ENCODE measurements around the gene SPEG. TPM values are rescaled to one million over a fixed set of nuclear protein-coding genes. Genes with fewer than 3 reads are reported as not detected.
"Not testable (repeated sequence)": the region's sequence is repeated elsewhere in the genome, so short reads cannot be mapped to it uniquely, and the experiment has no call there.

Gene SPEG
- total RNA-seq, 2 experiments from 2014 or later, result 0.46 TPM; not detected in 1

- Histone ChIP-seq H3K4me3 (ENCODE audit: low read depth, low read length, poor library complexity, severe bottlenecking) (peak overlapping the region; percentile 59), H3K79me2 (ENCODE audit: insufficient read depth, low read depth, low read length) (no peaks in the 10 kb centered on the region; the same call in 1 of the 2 replicates), H3K9me3 (ENCODE audit: low read length) (no peaks in the 10 kb centered on the region), H3K27ac (ENCODE audit: low read depth, low read length, poor library complexity, severe bottlenecking) (no peak overlapping the region), H3K36me3 (ENCODE audit: insufficient read depth, low read length) (peaks cover 21% of the 10 kb centered on the region), H3K9me2 (ENCODE audit: insufficient read depth, low read length) (no peaks in the 10 kb centered on the region), H2AFZ (ENCODE audit: low read length) (peak overlapping the region; percentile 92), H3K4me1 (ENCODE audit: insufficient read depth, low read length, poor library complexity, severe bottlenecking) (peaks cover 15% of the 10 kb centered on the region), H3K4me2 (ENCODE audit: low read length) (peak overlapping the region; percentile 63), H4K20me1 (ENCODE audit: insufficient read depth, low read length) (no peaks in the 10 kb centered on the region)
- POLR2A ChIA-PET, result interaction anchor here (0.6 to 1.5 kb wide), 7 partner anchors 9 to 297 kb away, joined by 3 to 7 read pairs (median 4); partner anchors contain the start of gene ATG9A
- TF ChIP-seq EZH2phosphoT487 (IDR thresholded peaks at IDR 0.05; ENCODE audit: borderline replicate concordance, low read depth, low read length) (no peak), CTCF (conservative IDR thresholded peaks at IDR 0.05; ENCODE audit: low read length) (no peak)
- no peak for DNase-seq (ENCODE audit: low spot score)
- BruUV-seq (replicated peaks), result no TSS peak
- intact Hi-C loops (cut with micrococcal nuclease; ENCODE audit: unreplicated experiment), result loop anchor here (1.0 to 5.0 kb wide), 6 partner anchors 110 to 229 kb away; partner anchors contain the start of genes ANKZF1, ATG9A, CHPF and CNPPD1
- CTCF ChIA-PET (ENCODE audit: unreplicated experiment), result interaction anchor here (1.0 to 1.3 kb wide), 2 partner anchors 9 to 14 kb away, joined by 6 to 7 read pairs; no protein-coding TSS in a partner anchor
Observed at GRCh38 chr2:219388907-219389156, 45.8 kb upstream of the SPEG start.

- Histone ChIP-seq H4K20me1 (ENCODE audit: insufficient read depth, low read length) (no peaks in the 10 kb centered on the region), H3K4me1 (ENCODE audit: insufficient read depth, low read length, poor library complexity, severe bottlenecking) (peaks cover 13% of the 10 kb centered on the region), H3K4me2 (ENCODE audit: low read length) (no peak overlapping the region), H2AFZ (ENCODE audit: low read length) (no peak overlapping the region), H3K36me3 (ENCODE audit: insufficient read depth, low read length) (no peaks in the 10 kb centered on the region), H3K9me3 (ENCODE audit: low read length) (no peaks in the 10 kb centered on the region), H3K4me3 (ENCODE audit: low read depth, low read length, poor library complexity, severe bottlenecking) (no peak overlapping the region), H3K79me2 (ENCODE audit: insufficient read depth, low read depth, low read length) (no peaks in the 10 kb centered on the region), H3K9me2 (ENCODE audit: insufficient read depth, low read length) (no peaks in the 10 kb centered on the region), H3K27ac (ENCODE audit: low read depth, low read length, poor library complexity, severe bottlenecking) (no peak overlapping the region)
- ChIA-PET POLR2A (no interaction called here), CTCF (ENCODE audit: unreplicated experiment) (no interaction called here)
- intact Hi-C loops (cut with micrococcal nuclease; ENCODE audit: unreplicated experiment), result no loop called here
- BruUV-seq (replicated peaks), result no TSS peak
- DNase-seq (ENCODE audit: low spot score), result no peak
- TF ChIP-seq CTCF (conservative IDR thresholded peaks at IDR 0.05; ENCODE audit: low read length) (no peak), EZH2phosphoT487 (IDR thresholded peaks at IDR 0.05; ENCODE audit: borderline replicate concordance, low read depth, low read length) (no peak)
Observed at GRCh38 chr2:219392754-219393153, 41.9 kb upstream of the SPEG start.

GRCh38 chr2:219395056-219395455 lies 39.6 kb upstream of the SPEG start:
- POLR2A ChIA-PET; H3K4me1 ChIP-seq (ENCODE audit: insufficient read depth, low read length, poor library complexity, severe bottlenecking); H3K27ac ChIP-seq (ENCODE audit: low read depth, low read length, poor library complexity, severe bottlenecking); BruUV-seq (replicated peaks); DNase-seq (ENCODE audit: low spot score); H3K79me2 ChIP-seq (ENCODE audit: insufficient read depth, low read depth, low read length); H3K4me2 ChIP-seq (ENCODE audit: low read length); H3K36me3 ChIP-seq (ENCODE audit: insufficient read depth, low read length); H4K20me1 ChIP-seq (ENCODE audit: insufficient read depth, low read length); intact Hi-C loops (cut with micrococcal nuclease; ENCODE audit: unreplicated experiment); H3K4me3 ChIP-seq (ENCODE audit: low read depth, low read length, poor library complexity, severe bottlenecking); H3K9me3 ChIP-seq (ENCODE audit: low read length); H3K9me2 ChIP-seq (ENCODE audit: insufficient read depth, low read length); H2AFZ ChIP-seq (ENCODE audit: low read length): not testable (repeated sequence)
- CTCF ChIA-PET (ENCODE audit: unreplicated experiment), result interaction anchor here (0.6 kb wide), 1 partner anchor 136 kb away, joined by 3 read pairs; no protein-coding TSS in a partner anchor
